HG03095 (cell line): ENCODE data around the gene WHRN.

ENCODE experiments used
- ATAC-seq: cut with Tn5 transposase; IDR thresholded peaks from one replicate; pipeline ENCODE4 v1.9.1; 2021; ENCODE audit warnings: moderate library complexity; ENCODE audit not compliant: unreplicated experiment

Gene WHRN

GRCh38 chr9:114425126-114425525 lies 80.1 kb downstream of the WHRN start:
- no peak for ATAC-seq

- no peak for ATAC-seq
Measured at GRCh38 chr9:114424126-114424525, 81.1 kb downstream of the WHRN start.

GRCh38 chr9:114423181-114423580 lies 82.1 kb downstream of the WHRN start:
- no peak for ATAC-seq

GRCh38 chr9:114421147-114421546 lies 84.1 kb downstream of the WHRN start:
- ATAC-seq, result no peak

GRCh38 chr9:114419796-114420195 lies 85.5 kb downstream of the WHRN start:
- ATAC-seq, result no peak

- no peak for ATAC-seq
Measured at GRCh38 chr9:114418053-114418452, 87.2 kb downstream of the WHRN start.

- no peak for ATAC-seq
Measured at GRCh38 chr9:114417511-114417910, 87.8 kb downstream of the WHRN start.

GRCh38 chr9:114416906-114417305 lies 88.4 kb downstream of the WHRN start:
- ATAC-seq, result no peak

GRCh38 chr9:114416290-114416689 lies 89.0 kb downstream of the WHRN start:
- no peak for ATAC-seq

- ATAC-seq, result no peak
Measured at GRCh38 chr9:114414346-114414745, 90.9 kb downstream of the WHRN start.

- no peak for ATAC-seq
Measured at GRCh38 chr9:114413861-114414301, 91.4 kb downstream of the WHRN start.

GRCh38 chr9:114412048-114412683 lies 93.1 kb downstream of the WHRN start:
- ATAC-seq, result no peak

- no peak for ATAC-seq
Measured at GRCh38 chr9:114411452-114411851, 93.8 kb downstream of the WHRN start.

- ATAC-seq, result no peak
Measured at GRCh38 chr9:114410910-114411309, 94.4 kb downstream of the WHRN start.

GRCh38 chr9:114409842-114410241 lies 95.4 kb downstream of the WHRN start:
- no peak for ATAC-seq

GRCh38 chr9:114409103-114409780 lies 96.0 kb downstream of the WHRN start:
- no peak for ATAC-seq

- ATAC-seq, result no peak
Measured at GRCh38 chr9:114408645-114409044, 96.6 kb downstream of the WHRN start.

- ATAC-seq, result no peak
Measured at GRCh38 chr9:114407889-114408288, 97.4 kb downstream of the WHRN start.

GRCh38 chr9:114406441-114406840 lies 98.8 kb downstream of the WHRN start:
- ATAC-seq, result no peak

GRCh38 chr9:114405294-114406034 lies 99.8 kb downstream of the WHRN start:
- peak; percentile 90 for ATAC-seq

GRCh38 chr9:114404531-114404930 lies 100.7 kb downstream of the WHRN start:
- ATAC-seq, result no peak

GRCh38 chr9:114403153-114403756 lies 102.0 kb downstream of the WHRN start:
- no peak for ATAC-seq
